ENCODE results near the gene PLA2G2C.

Gene PLA2G2C

DNA sequence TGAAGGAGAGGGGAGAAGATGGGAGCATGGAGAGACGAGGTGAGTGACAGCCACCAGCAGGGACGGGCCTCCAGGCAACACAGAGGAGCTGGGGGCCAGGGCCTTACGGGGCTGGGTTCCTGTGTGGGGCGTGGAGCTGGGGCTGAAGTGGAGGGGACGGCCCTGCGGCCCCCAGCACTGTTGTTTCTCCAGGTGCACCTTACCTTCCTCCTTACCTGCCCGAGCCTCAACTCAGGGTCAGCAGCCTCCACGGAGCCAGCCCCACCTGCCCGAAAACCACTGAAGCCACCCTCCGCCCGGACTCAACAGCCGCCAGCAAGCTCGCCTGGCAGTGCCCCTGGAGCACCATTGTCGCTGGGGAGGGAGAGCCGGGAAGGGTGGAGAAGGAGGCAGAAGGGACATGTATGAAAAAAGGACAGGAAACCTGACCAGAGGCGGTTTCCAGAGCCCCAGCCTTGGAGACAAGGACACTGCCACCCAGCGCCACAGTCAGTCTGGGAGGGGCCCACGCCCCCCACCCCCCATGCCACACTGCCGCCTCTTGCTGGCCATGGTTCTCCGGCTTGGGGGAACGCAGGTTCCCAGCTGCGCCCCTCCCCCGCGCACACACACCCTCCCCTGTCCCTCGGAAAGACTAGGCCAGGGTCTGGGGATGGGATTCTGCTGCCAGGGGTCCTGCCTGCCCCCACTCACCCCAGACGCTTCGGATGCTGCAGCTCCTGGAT is 36.6 kb downstream of the PLA2G2C start:
- Histone ChIP-seq H3K27me3 (ENCODE audit: low read depth, low read length) (no peaks in the 10 kb centered on the region), H3K4me1 (ENCODE audit: control insufficient read depth in 1 of 2, insufficient read depth in 2 of 2, low read length in 2 of 2) (peaks cover 6 to 15% of the 10 kb centered on the region in 2 donors), H3K36me3 (ENCODE audit: control insufficient read depth in 1 of 2, insufficient read depth in 2 of 2, low read length in 2 of 2) (no peaks in the 10 kb centered on the region), H3K27ac (ENCODE audit: low read length) (no peak overlapping the region), H3K9me3 (ENCODE audit: control insufficient read depth in 1 of 2, low read length in 2 of 2) (no peaks in the 10 kb centered on the region), H3K4me3 (ENCODE audit: low read depth in 1 of 2, low read length in 2 of 2) (no peak overlapping the region)

DNA sequence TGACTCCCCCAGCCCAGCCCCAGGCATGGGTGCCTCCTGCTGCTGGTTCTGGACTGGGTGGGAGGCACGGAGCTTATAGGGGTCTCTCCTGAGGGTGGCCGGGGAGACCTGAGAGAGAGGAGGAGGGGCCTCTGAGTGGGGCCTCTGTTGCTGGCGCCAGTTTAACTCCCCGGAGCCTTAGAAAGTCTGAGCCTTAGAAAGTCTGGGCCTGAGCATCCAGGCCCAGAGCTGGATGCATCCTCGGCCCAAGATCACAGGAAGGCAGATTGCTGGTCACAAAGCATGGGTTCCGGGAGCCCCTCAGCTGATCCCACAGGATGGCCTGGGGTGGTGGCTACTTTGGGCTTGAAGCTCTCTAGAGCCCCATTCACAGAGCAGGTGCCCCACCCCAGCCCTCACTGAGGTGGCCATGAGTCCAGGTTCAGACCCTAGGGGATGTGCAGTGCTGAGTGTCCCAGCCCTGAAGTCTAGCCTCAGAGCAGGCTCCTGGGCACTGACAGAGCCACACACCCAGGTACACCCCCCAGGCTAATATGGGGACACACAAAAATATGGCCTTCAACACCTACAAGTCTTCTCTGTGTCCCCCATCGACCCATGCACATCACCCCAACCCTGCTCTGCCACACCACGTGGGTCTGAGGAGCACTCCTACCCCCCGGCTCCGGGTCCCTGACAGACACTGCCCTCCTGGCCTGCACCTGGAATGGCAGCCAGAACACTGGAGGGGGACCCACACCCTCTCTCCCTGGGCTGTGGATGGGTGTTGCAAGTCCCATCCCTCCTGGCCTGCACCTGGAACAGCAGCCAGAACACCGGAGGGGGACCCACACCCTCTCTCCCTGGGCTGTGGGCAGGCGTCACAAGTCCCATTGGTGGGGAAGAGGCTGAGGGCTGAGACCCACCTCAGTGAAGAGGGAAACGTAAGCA is 37.5 kb downstream of the PLA2G2C start:
- H3K9me3 ChIP-seq (ENCODE audit: control insufficient read depth in 1 of 2, low read length in 2 of 2): no peaks in the 10 kb centered on the region
- no peak overlapping the region for H3K27ac ChIP-seq (ENCODE audit: low read length)
- H3K27me3 ChIP-seq (ENCODE audit: low read depth, low read length): no peaks in the 10 kb centered on the region
- H3K4me3 ChIP-seq (ENCODE audit: low read depth in 1 of 2, low read length in 2 of 2): no peak overlapping the region
- peaks cover 6 to 15% of the 10 kb centered on the region in 2 donors for H3K4me1 ChIP-seq (ENCODE audit: control insufficient read depth in 1 of 2, insufficient read depth in 2 of 2, low read length in 2 of 2)
- H3K36me3 ChIP-seq (ENCODE audit: control insufficient read depth in 1 of 2, insufficient read depth in 2 of 2, low read length in 2 of 2): no peaks in the 10 kb centered on the region

DNA sequence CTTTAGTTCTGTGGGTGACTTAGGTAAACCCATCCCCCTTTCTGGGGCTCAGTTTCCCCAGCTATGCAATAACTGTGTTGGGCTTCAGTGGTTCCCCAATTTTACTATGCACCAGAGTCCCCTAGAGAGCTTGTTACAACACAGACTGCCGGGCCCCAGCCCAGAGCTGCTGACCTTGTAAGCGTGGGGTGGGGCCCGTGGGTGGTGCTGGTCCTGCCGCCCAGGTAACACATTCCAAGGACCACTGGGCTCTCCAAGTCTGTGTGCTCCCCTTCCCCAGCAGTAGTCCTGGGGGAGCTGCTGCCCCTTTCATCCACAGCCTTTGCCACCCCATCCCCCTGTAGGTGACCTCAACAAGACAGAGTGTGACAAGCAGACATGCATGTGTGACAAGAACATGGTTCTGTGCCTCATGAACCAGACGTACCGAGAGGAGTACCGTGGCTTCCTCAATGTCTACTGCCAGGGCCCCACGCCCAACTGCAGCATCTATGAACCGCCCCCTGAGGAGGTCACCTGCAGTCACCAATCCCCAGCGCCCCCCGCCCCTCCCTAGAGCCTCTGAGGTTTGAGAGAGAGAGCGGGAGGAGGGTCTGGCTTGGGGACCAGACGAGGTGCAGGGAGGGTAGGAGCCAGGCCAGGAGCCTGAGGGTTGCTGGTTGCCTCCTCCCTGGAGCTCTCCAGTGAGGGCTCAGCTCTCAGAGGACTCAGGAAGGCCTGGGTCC is 38.3 kb downstream of the PLA2G2C start:
- H3K4me1 ChIP-seq (ENCODE audit: control insufficient read depth in 1 of 2, insufficient read depth in 2 of 2, low read length in 2 of 2): peaks cover 6 to 13% of the 10 kb centered on the region in 2 donors
- no peaks in the 10 kb centered on the region for H3K27me3 ChIP-seq (ENCODE audit: low read depth, low read length)
- H3K36me3 ChIP-seq (ENCODE audit: control insufficient read depth in 1 of 2, insufficient read depth in 2 of 2, low read length in 2 of 2): no peaks in the 10 kb centered on the region
- H3K9me3 ChIP-seq (ENCODE audit: control insufficient read depth in 1 of 2, low read length in 2 of 2): no peaks in the 10 kb centered on the region
- no peak overlapping the region for H3K4me3 ChIP-seq (ENCODE audit: low read depth in 1 of 2, low read length in 2 of 2)
- no peak overlapping the region for H3K27ac ChIP-seq (ENCODE audit: low read length)

DNA sequence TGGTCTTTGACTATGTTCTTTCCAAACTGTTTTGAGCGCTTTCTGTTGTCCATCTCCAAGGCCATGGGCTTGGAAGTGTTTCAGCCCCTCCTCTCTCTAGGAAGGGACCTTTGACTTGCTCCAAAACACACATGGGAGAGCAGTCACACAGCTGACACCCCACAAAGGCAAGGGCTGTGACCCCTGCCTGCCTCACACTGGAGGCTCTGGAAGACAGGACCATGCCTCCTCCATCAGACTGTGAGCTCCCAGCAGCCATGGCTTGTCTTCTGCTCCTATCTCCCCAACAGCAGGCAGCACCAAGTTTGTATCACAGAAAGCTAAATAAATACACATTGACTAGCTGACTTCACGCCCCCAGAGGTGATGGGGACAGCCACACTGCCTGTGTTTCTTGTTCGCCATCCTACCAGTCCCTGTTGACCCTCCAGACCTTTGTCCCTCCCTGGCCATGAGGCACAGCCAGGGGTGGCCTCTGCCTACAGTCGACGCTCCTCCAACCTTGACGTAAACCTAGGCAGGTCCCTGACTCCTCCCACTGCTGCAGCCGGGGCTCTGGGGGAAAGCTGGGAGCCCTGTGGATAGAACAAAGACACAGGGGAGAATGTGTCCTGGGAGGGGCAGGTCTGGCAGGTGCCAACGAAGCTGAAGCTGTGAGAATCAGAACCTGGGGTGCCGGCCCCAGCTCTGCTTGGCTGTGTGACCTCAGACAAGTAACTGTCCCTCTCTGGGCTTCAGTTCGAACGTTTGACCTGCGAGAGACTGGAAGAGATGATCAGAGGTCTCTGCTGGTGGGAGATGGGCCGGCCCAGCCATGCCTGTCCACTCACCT is 42.4 kb downstream of the PLA2G2C start:
- H3K4me3 ChIP-seq (ENCODE audit: low read depth in 1 of 2, low read length in 2 of 2): no peak overlapping the region
- H3K9me3 ChIP-seq (ENCODE audit: control insufficient read depth in 1 of 2, low read length in 2 of 2): no peaks in the 10 kb centered on the region
- H3K4me1 ChIP-seq (ENCODE audit: control insufficient read depth in 1 of 2, insufficient read depth in 2 of 2, low read length in 2 of 2): no peaks in the 10 kb centered on the region
- H3K27me3 ChIP-seq (ENCODE audit: low read depth, low read length): no peaks in the 10 kb centered on the region
- H3K36me3 ChIP-seq (ENCODE audit: control insufficient read depth in 1 of 2, insufficient read depth in 2 of 2, low read length in 2 of 2): no peaks in the 10 kb centered on the region
- H3K27ac ChIP-seq (ENCODE audit: low read length): no peak overlapping the region

DNA sequence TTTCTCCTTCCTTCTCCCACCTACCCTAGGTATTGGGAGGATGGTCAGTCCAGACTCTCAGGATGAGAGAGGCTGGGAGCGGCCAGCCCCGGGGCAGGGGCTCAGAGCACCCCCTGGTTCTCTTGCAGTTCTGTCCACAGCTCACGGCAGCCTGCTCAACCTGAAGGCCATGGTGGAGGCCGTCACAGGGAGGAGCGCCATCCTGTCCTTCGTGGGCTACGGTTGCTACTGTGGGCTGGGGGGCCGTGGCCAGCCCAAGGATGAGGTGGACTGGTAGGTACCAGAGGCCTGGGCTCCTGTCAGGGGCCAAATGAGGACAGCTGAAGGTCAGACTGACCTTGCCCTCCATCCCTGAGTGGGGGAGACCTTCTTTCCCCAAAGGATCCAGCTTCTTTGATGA is 43.0 kb downstream of the PLA2G2C start:
- no peak overlapping the region for H3K27ac ChIP-seq (ENCODE audit: low read length)
- no peaks in the 10 kb centered on the region for H3K4me1 ChIP-seq (ENCODE audit: control insufficient read depth in 1 of 2, insufficient read depth in 2 of 2, low read length in 2 of 2)
- no peaks in the 10 kb centered on the region for H3K36me3 ChIP-seq (ENCODE audit: control insufficient read depth in 1 of 2, insufficient read depth in 2 of 2, low read length in 2 of 2)
- no peaks in the 10 kb centered on the region for H3K27me3 ChIP-seq (ENCODE audit: low read depth, low read length)
- H3K4me3 ChIP-seq (ENCODE audit: low read depth in 1 of 2, low read length in 2 of 2): no peak overlapping the region
- H3K9me3 ChIP-seq (ENCODE audit: control insufficient read depth in 1 of 2, low read length in 2 of 2): no peaks in the 10 kb centered on the region

DNA sequence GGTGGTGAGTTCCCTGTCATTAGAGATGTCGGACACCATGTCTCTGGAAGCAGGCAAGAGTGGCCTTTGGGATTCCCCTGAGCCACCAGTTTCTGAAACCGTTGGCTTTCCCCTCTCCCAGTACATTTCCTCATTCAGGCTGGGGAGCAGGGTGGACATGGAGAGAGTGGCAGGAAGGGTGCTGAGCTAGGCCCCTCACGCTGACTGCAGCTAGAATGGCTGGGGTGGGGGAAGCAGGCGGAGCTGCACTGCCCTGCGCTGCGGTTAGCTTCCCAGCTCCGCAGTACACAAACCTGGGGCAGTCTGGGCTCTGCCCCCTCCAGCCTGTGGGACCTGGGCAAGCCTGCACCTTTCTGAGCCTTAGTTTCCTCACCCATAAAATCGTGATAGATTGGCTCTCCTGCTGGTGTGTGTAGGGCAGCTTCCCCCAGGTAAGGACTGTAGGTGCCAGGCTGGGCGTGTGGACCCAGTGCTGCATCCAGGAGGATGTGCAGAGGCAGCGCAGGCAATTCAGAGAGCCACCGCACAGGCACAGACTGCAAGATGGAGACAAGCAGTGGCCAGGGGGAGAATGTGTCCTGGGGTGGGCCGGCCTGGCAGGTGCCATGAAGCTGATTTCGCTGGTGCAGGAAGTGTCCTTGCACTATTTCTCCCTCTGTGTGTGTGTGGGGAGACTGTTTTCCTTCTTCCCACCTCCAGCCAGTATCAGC is 44.2 kb downstream of the PLA2G2C start:
- Histone ChIP-seq H3K4me1 (ENCODE audit: control insufficient read depth in 1 of 2, insufficient read depth in 2 of 2, low read length in 2 of 2) (no peaks in the 10 kb centered on the region), H3K4me3 (ENCODE audit: low read depth in 1 of 2, low read length in 2 of 2) (no peak overlapping the region), H3K27me3 (ENCODE audit: low read depth, low read length) (no peaks in the 10 kb centered on the region), H3K9me3 (ENCODE audit: control insufficient read depth in 1 of 2, low read length in 2 of 2) (no peaks in the 10 kb centered on the region), H3K36me3 (ENCODE audit: control insufficient read depth in 1 of 2, insufficient read depth in 2 of 2, low read length in 2 of 2) (no peaks in the 10 kb centered on the region), H3K27ac (ENCODE audit: low read length) (no peak overlapping the region)

DNA sequence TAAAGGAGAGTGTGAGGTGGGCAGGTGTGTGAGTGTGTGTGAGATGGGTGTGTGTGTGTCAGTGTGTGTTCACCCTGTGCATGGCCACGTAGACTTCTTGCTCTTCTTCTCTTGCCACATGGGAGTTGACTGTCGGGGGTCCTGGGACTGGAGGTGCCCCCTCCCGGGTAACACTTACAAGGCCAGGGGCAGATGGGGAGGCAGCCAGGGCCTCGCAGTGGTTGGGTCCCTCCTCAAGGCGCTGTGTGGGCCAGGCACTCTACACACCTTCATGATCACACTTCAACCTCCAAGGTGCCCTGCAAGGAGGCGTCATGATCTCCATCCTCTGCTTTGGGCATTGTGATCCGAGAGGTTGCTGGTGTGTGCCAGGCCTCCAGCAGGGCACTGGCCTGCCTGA is 44.9 kb downstream of the PLA2G2C start:
- no peaks in the 10 kb centered on the region for H3K9me3 ChIP-seq (ENCODE audit: control insufficient read depth in 1 of 2, low read length in 2 of 2)
- no peaks in the 10 kb centered on the region for H3K36me3 ChIP-seq (ENCODE audit: control insufficient read depth in 1 of 2, insufficient read depth in 2 of 2, low read length in 2 of 2)
- H3K27me3 ChIP-seq (ENCODE audit: low read depth, low read length): no peaks in the 10 kb centered on the region
- no peaks in the 10 kb centered on the region for H3K4me1 ChIP-seq (ENCODE audit: control insufficient read depth in 1 of 2, insufficient read depth in 2 of 2, low read length in 2 of 2)
- H3K27ac ChIP-seq (ENCODE audit: low read length): no peak overlapping the region
- H3K4me3 ChIP-seq (ENCODE audit: low read depth in 1 of 2, low read length in 2 of 2): no peak overlapping the region

DNA sequence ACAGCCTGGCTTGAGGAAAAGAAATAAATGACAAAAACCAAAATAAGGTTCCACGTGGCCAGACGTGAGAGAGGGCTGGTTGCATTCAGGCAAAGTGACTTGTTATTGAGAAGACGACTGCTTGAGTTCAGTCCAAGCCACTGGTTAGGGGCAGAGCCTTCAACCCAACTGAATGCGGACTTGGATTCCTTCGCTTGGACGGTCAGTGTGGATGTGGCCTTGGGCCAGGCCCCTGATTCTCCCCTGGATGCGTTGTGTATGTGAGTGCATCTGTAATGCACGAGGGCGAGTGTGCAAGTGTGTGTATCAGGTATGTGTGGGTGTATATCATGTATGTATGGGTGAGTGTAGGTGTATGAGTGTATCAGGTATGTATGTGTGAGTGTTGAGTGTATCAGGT is 45.3 kb downstream of the PLA2G2C start:
- Histone ChIP-seq H3K4me1 (ENCODE audit: control insufficient read depth in 1 of 2, insufficient read depth in 2 of 2, low read length in 2 of 2) (no peaks in the 10 kb centered on the region), H3K27me3 (ENCODE audit: low read depth, low read length) (no peaks in the 10 kb centered on the region), H3K4me3 (ENCODE audit: low read depth in 1 of 2, low read length in 2 of 2) (no peak overlapping the region), H3K9me3 (ENCODE audit: control insufficient read depth in 1 of 2, low read length in 2 of 2) (no peaks in the 10 kb centered on the region), H3K27ac (ENCODE audit: low read length) (no peak overlapping the region), H3K36me3 (ENCODE audit: control insufficient read depth in 1 of 2, insufficient read depth in 2 of 2, low read length in 2 of 2) (no peaks in the 10 kb centered on the region)

DNA sequence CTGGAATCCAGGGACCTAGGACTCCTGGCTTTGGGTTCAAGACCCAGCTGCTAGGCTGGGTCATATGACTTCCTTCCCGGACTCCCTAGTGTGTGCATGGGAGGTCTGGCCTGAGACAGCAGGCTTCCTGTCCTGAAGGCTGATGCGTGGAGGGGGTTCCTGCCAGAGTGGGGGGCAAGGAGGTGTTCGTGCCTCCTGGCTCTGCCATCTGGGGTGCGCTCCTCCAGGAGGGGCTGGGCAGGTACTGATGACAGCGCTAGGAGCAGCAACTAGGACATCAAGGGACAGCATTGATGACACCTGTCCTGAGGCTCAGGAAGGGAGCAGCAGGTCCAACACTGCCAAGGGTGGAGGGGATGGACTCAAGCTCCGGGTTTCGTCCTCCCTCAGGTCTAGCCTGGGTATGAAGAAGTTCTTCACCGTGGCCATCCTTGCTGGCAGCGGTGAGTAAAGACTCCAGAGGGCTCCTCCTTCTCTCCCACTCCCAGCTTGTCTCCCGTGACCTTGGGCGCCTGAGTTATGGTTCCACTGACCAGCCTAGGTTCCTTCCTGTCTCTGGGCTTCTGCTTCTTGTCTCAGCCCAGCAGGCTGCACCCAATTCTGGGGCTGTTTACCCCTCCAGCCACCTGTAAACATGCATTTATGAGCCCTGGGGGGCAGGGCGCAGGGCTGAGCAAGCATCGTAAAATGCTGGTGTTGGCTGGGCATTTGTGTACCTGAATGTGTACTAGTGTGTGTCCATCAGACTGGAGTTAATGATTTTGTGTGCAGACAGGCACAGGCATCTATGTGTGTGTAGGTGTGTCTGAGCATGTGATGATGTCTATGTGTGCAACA is 46.3 kb downstream of the PLA2G2C start:
- Histone ChIP-seq H3K4me1 (ENCODE audit: control insufficient read depth in 1 of 2, insufficient read depth in 2 of 2, low read length in 2 of 2) (no peaks in the 10 kb centered on the region), H3K27me3 (ENCODE audit: low read depth, low read length) (no peaks in the 10 kb centered on the region), H3K36me3 (ENCODE audit: control insufficient read depth in 1 of 2, insufficient read depth in 2 of 2, low read length in 2 of 2) (no peaks in the 10 kb centered on the region), H3K27ac (ENCODE audit: low read length) (no peak overlapping the region), H3K9me3 (ENCODE audit: control insufficient read depth in 1 of 2, low read length in 2 of 2) (no peaks in the 10 kb centered on the region), H3K4me3 (ENCODE audit: low read depth in 1 of 2, low read length in 2 of 2) (no peak overlapping the region)

Measured in muscle layer of duodenum (tissue), 2 donors.